Hepatocyte (in vitro differentiated cells): ENCODE results near the gene GNB1L.

ENCODE experiments used
- CTCF ChIP-seq: fragments of 200-600 bp; sonication (generic); IDR thresholded peaks from 2 replicates; pipeline ENCODE4 v1.5.1; 2016; ENCODE audit warnings: antibody characterized with exemption, mild to moderate bottlenecking; ENCODE audit not compliant: poor library complexity
- EZH2 ChIP-seq: fragments of 200-600 bp; sonication (generic); IDR thresholded peaks from 2 replicates; pipeline ENCODE4 v1.6.1; 2016; ENCODE audit warnings: antibody characterized with exemption, mild to moderate bottlenecking, borderline replicate concordance

GRCh38 chr22:19888131-19888746 is 33.6 kb upstream of the GNB1L start:
- no peak for TF ChIP-seq EZH2
- TF ChIP-seq CTCF = no peak
